Activated B cell treated with CpG ODN at 0.5 μM for 24 hours (primary cell): Measurements from ENCODE around the gene CACNG5. TPM values are rescaled to one million over a fixed set of nuclear protein-coding genes. Genes with fewer than 3 reads are reported as not detected.

Experiments
- ATAC-seq: fragments of 200-7000 bp; cut with Tn5 transposase; one replicate; pipeline ENCODE4 v1.10.0; 2021; ENCODE audit warnings: low read depth, mild to moderate bottlenecking, moderate library complexity
- CTCF ChIA-PET: fragments of 350-600 bp; sonication (Branson Sonifier 250); formaldehyde crosslinking; loops from one replicate; lab custom pipeline; 2021; ENCODE audit warnings: antibody characterized with exemption; lab: Charles Lee
- POLR2A ChIA-PET: fragments of 350-600 bp; sonication (Branson Sonifier 250); formaldehyde crosslinking; loops from one replicate; lab custom pipeline; 2021; ENCODE audit warnings: antibody characterized with exemption; lab: Charles Lee
- DNase-seq: peaks from one replicate; pipeline ENCODE4 v3.0.0; 2022
- H3K27ac Mint-ChIP-seq: one replicate; pipeline ENCODE4 v1.8.0; 2020; ENCODE audit warnings: mixed read lengths
- H3K27me3 Mint-ChIP-seq: one replicate; pipeline ENCODE4 v1.8.0; 2021; ENCODE audit warnings: mixed read lengths
- H3K36me3 Mint-ChIP-seq: one replicate; pipeline ENCODE4 v1.8.0; 2021; ENCODE audit warnings: low read depth, mixed read lengths
- H3K4me1 Mint-ChIP-seq: one replicate; pipeline ENCODE4 v1.8.0; 2021; ENCODE audit warnings: mixed read lengths
- H3K4me3 Mint-ChIP-seq: one replicate; pipeline ENCODE4 v1.8.0; 2020; ENCODE audit warnings: mild to moderate bottlenecking, mixed read lengths
- H3K9me3 Mint-ChIP-seq: one replicate; pipeline ENCODE4 v1.8.0; 2020; ENCODE audit warnings: mixed read lengths
- CTCF ChIP-seq: fragments of 200-600 bp; IDR thresholded peaks from one replicate; pipeline ENCODE4 v1.8.0; 2022; ENCODE audit warnings: antibody characterized with exemption, mild to moderate bottlenecking
- intact Hi-C: fragments of 100-400 bp; cut with micrococcal nuclease; formaldehyde crosslinking; loops from one replicate; pipeline ENCODE4 v1.15.1; 2024
- total RNA-seq: library from RNA; stranded (reverse); gene quantifications from 2 replicates; pipeline ENCODE4 v1.2.3, GENCODE V29; 2022

CACNG5 gene
- total RNA-seq, 1 donor from 2014 or later: not detected

- no peak overlapping the region for H3K4me3 Mint-ChIP-seq
- no peaks in the 10 kb centered on the region for H3K9me3 Mint-ChIP-seq
- no peak for DNase-seq
- TF ChIP-seq CTCF: no peak
- peaks cover 1% of the 10 kb centered on the region for H3K4me1 Mint-ChIP-seq
- peaks cover 21% of the 10 kb centered on the region for H3K27me3 Mint-ChIP-seq
- ChIA-PET CTCF (no interaction called here), POLR2A (no interaction called here)
- intact Hi-C loops: no loop called here
- no peaks in the 10 kb centered on the region for H3K36me3 Mint-ChIP-seq
- no peak for ATAC-seq
- H3K27ac Mint-ChIP-seq: no peak overlapping the region
Observed at GRCh38 chr17:66811683-66812054, 23.2 kb upstream of the CACNG5 start.

- Mint-ChIP-seq H3K9me3 (peaks cover 7% of the 10 kb centered on the region), H3K36me3 (no peaks in the 10 kb centered on the region), H3K4me1 (peaks cover 1% of the 10 kb centered on the region), H3K4me3 (no peak overlapping the region), H3K27me3 (peaks cover 17% of the 10 kb centered on the region), H3K27ac (no peak overlapping the region)
- TF ChIP-seq CTCF: no peak
- ATAC-seq (no peak), DNase-seq (no peak)
- ChIA-PET CTCF (no interaction called here), POLR2A (no interaction called here)
- intact Hi-C loops: no loop called here
Observed at GRCh38 chr17:66812571-66812970, 22.3 kb upstream of the CACNG5 start.

GRCh38 chr17:66813296-66813695 is 21.6 kb upstream of the CACNG5 start:
- ATAC-seq: no peak
- CTCF ChIA-PET: no interaction called here
- intact Hi-C loops: no loop called here
- peaks cover 13% of the 10 kb centered on the region for H3K9me3 Mint-ChIP-seq
- POLR2A ChIA-PET: no interaction called here
- no peak overlapping the region for H3K4me3 Mint-ChIP-seq
- H3K27ac Mint-ChIP-seq: no peak overlapping the region
- peaks cover 9% of the 10 kb centered on the region for H3K27me3 Mint-ChIP-seq
- H3K4me1 Mint-ChIP-seq: no peaks in the 10 kb centered on the region
- TF ChIP-seq CTCF: no peak
- no peak for DNase-seq
- H3K36me3 Mint-ChIP-seq: no peaks in the 10 kb centered on the region

GRCh38 chr17:66814026-66814425 is 20.9 kb upstream of the CACNG5 start:
- H3K27me3 Mint-ChIP-seq: peaks cover 5% of the 10 kb centered on the region
- ChIA-PET POLR2A (no interaction called here), CTCF (no interaction called here)
- H3K4me1 Mint-ChIP-seq: no peaks in the 10 kb centered on the region
- no peaks in the 10 kb centered on the region for H3K36me3 Mint-ChIP-seq
- intact Hi-C loops: no loop called here
- H3K4me3 Mint-ChIP-seq: no peak overlapping the region
- TF ChIP-seq CTCF: no peak
- no peak overlapping the region for H3K27ac Mint-ChIP-seq
- no peak for DNase-seq
- peaks cover 17% of the 10 kb centered on the region for H3K9me3 Mint-ChIP-seq
- ATAC-seq: no peak

GRCh38 chr17:66814570-66814969 is 20.3 kb upstream of the CACNG5 start:
- no peaks in the 10 kb centered on the region for H3K4me1 Mint-ChIP-seq
- ChIA-PET CTCF (no interaction called here), POLR2A (no interaction called here)
- no peak overlapping the region for H3K27ac Mint-ChIP-seq
- intact Hi-C loops: no loop called here
- ATAC-seq: no peak
- H3K36me3 Mint-ChIP-seq: no peaks in the 10 kb centered on the region
- H3K27me3 Mint-ChIP-seq: peaks cover 3% of the 10 kb centered on the region
- TF ChIP-seq CTCF: no peak
- no peak overlapping the region for H3K4me3 Mint-ChIP-seq
- peaks cover 20% of the 10 kb centered on the region for H3K9me3 Mint-ChIP-seq
- no peak for DNase-seq
